Fibroblast of villous mesenchyme (primary cell): ENCODE measurements around the gene INSR. TPM values are rescaled to one million over a fixed set of nuclear protein-coding genes. Genes with fewer than 3 reads are reported as not detected.
A peak's percentile ranks its signal among the peaks of the same experiment; 100 is the strongest.

Experiments used
- DNase-seq: peaks from one replicate; pipeline ENCODE4 v3.0.0-alpha.2; 2010; ENCODE audit warnings: low read depth
- H3K4me3 ChIP-seq: 2 replicates; pipeline ENCODE4 v1.5.1; 2011; ENCODE audit warnings: low read depth, mild to moderate bottlenecking, low read length
- CTCF ChIP-seq: IDR thresholded peaks from 2 replicates; pipeline ENCODE4 v1.5.1; 2012; ENCODE audit warnings: low read depth, mild to moderate bottlenecking, low read length; ENCODE audit not compliant: insufficient read depth
- total RNA-seq: library from RNA; depleted of rRNA; stranded (reverse); fragments of >200 nt; gene quantifications from 2 replicates; pipeline ENCODE4 v1.2.3, GENCODE V29; 2012

The INSR gene
- total RNA-seq, 1 donor: 3.0 TPM

DNA sequence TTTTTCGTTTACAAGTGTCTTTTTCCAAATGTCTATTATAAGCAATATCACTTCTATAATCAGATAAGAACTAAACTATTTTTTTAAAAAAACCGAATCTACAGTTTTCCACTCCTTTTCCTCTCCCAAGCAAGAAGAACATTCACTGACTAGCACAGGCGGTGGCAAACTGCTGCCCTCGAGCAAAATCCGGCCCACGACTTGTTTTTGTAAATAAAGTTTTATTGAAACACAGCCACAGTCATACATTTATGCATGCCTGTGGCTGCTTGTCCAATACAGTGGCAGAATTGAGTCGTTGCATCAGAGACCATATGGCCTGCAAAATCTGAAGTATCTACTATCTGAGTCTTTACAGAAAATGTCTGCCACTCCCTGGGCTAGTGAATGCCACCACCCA lies 27.4 kb downstream of the INSR start:
- TF ChIP-seq CTCF: no peak

GRCh38 chr19:7265963-7266362 lies 28.3 kb downstream of the INSR start:
- H3K4me3 ChIP-seq: no peak overlapping the region
- TF ChIP-seq CTCF: no peak
- peak; percentile 20 for DNase-seq

More for the DNA sequence above, 27.4 kb downstream of the INSR start:
- no peak for DNase-seq
- no peak overlapping the region for H3K4me3 ChIP-seq

GRCh38 chr19:7264858-7265257 lies 29.4 kb downstream of the INSR start:
- TF ChIP-seq CTCF: no peak
- DNase-seq: no peak
- H3K4me3 ChIP-seq: no peak overlapping the region

DNA sequence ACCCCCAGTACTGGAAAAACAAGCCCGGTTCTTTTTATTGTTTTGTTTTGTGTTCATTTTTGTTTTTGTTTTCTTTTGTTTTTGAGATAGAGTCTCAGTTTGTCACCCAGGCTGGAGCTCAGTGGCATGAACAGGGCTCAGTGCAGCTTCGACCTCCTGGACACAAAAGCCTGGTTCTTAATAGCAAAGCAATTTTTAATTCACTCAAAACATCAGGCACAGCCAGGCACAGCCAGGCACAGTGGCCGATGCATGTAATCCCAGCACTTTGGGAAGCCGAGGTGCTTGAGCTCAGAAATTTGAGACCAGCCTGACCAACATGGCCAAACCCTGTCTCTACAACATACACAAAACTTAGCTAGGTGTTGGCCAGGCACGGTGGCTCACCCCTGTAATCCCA lies 30.7 kb downstream of the INSR start:
- TF ChIP-seq CTCF: no peak
- H3K4me3 ChIP-seq: no peak overlapping the region
- no peak for DNase-seq

DNA sequence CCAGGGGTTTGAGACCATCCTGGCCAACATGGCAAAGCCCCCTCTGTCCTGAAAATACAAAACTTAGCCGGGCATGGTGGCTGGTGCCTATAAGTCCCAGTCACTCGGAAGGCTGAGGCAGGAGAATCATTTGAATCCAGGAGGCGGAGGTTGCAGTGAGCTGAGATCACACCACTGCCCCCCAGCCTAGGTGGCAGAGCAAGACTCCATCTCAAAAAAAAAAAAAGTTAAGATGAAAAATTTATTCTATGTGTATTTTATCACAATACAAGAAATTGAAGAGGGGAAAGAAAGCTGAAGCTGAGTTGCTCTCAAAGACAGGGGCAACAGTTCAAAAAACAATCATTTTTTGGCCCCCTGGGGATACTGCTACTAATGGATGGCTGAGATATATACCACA lies 31.1 kb downstream of the INSR start:
- TF ChIP-seq CTCF: no peak
- no peak overlapping the region for H3K4me3 ChIP-seq
- DNase-seq: no peak

GRCh38 chr19:7262470-7262869 lies 31.7 kb downstream of the INSR start:
- no peak for DNase-seq
- TF ChIP-seq CTCF: no peak
- no peak overlapping the region for H3K4me3 ChIP-seq

DNA sequence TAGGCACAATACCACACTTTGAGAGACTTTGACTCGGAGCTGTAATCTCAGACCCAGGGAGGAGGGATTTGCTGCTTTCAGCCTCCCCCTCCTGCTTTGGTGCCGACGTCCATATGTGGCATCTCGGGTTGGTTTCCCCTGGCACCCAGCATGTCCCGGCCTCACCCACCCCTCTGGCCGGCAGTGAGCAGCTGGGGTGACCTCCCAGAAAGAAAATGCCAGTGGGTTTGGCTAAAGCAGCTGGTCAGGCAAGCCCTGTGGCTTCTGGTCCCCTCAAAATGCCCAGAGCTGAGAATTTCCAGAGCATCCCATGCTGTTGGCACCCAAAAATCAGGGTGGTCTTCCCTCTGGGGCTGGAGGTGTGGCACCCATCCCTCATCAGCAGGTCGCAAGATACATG lies 34.1 kb downstream of the INSR start:
- no peak for DNase-seq
- TF ChIP-seq CTCF: no peak

More for the DNA sequence above, 34.1 kb downstream of the INSR start:
- no peak overlapping the region for H3K4me3 ChIP-seq
